ENCODE data around the gene ITPR3.

GRCh38 chr6:33661106-33661838 lies 40.1 kb downstream of the ITPR3 start:
- TF ChIP-seq POLR2A (IDR thresholded peaks at IDR 0.05), result no peak
- TF ChIP-seq, protein P1, sequence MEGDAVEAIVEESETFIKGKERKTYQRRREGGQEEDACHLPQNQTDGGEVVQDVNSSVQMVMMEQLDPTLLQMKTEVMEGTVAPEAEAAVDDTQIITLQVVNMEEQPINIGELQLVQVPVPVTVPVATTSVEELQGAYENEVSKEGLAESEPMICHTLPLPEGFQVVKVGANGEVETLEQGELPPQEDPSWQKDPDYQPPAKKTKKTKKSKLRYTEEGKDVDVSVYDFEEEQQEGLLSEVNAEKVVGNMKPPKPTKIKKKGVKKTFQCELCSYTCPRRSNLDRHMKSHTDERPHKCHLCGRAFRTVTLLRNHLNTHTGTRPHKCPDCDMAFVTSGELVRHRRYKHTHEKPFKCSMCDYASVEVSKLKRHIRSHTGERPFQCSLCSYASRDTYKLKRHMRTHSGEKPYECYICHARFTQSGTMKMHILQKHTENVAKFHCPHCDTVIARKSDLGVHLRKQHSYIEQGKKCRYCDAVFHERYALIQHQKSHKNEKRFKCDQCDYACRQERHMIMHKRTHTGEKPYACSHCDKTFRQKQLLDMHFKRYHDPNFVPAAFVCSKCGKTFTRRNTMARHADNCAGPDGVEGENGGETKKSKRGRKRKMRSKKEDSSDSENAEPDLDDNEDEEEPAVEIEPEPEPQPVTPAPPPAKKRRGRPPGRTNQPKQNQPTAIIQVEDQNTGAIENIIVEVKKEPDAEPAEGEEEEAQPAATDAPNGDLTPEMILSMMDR (IDR thresholded peaks at IDR 0.05), result no peak
